Activated CD4-positive, alpha-beta T cell treated with anti-CD3 and anti-CD28 coated beads, Interleukin-2, amount 50 U/mL, for 48 hours (primary cell): ENCODE measurements around the gene METRNL.
A peak's percentile ranks its signal among the peaks of the same experiment; 100 is the strongest.

Experiments
- DNase-seq, 2 experiments: peaks; one replicate each; pipeline ENCODE4 v3.0.0-alpha.2; 2020

METRNL gene

GRCh38 chr17:83067718-83068261 lies 11.6 kb upstream of the METRNL start:
- no peak for DNase-seq

- DNase-seq = no peak
Observed at GRCh38 chr17:83068641-83069570, 10.5 kb upstream of the METRNL start.

DNA sequence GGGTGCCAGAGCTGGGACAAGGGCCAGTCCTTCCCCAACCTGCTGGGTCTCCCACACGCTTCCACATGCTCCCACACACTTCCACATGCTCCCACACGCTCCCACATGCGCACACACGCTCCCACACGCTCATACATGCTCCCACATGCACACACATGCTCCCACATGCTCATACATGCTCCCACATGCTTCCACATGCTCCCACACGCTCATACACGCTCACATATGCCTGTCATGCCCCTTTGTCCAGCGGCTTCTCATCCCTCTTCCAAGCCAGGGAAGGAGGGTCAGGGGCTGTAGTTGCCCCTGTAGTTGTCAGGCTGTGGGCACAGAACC lies 9.9 kb upstream of the METRNL start:
- no peak for DNase-seq

- DNase-seq = no peak
Observed at GRCh38 chr17:83069931-83070742, 9.3 kb upstream of the METRNL start.

DNA sequence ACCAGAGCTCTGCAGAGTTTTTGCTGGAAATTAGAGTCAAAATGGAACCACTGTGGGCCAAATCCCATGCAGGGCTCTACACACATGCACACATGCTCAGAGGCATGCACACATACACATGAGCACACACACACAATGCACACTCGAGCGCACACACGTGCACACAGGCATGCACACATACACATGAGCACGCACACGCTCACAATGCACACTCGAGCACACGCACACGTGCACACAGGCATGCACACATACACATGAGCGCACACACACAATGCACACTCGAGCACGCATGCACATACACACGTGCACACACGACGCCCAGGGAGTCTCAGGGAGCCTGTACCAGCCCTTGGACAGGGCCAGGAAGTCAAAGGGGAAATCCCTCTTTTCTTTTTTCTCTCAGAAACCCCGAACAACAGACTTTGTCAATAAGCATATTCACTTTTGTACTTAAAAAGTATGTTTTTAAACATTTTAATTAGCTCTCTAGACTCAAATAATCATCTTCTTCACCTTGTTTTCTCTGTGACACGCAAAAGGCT lies 8.5 kb upstream of the METRNL start:
- no peak for DNase-seq

DNA sequence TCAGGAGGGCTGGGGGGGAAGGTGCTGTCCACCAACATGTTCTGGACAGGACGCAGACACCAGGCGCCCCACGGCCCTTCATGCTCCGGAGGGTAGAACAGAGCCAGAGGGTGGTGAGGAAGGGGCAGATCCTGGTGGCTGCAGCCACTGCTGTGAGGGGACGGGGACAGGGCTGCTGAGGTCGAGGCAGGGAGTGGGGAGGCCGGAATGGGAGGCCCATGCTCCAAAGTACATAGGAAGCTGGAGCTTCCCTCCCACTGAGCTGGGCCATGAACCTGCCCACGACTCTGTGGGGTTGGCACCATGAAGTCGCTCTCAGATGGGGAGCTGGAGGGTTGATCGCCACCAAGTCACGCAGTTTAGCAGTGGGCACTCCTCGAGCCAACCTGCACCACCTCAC lies 8.0 kb upstream of the METRNL start:
- DNase-seq = no peak

GRCh38 chr17:83071966-83072562 lies 7.3 kb upstream of the METRNL start:
- no peak for DNase-seq

DNA sequence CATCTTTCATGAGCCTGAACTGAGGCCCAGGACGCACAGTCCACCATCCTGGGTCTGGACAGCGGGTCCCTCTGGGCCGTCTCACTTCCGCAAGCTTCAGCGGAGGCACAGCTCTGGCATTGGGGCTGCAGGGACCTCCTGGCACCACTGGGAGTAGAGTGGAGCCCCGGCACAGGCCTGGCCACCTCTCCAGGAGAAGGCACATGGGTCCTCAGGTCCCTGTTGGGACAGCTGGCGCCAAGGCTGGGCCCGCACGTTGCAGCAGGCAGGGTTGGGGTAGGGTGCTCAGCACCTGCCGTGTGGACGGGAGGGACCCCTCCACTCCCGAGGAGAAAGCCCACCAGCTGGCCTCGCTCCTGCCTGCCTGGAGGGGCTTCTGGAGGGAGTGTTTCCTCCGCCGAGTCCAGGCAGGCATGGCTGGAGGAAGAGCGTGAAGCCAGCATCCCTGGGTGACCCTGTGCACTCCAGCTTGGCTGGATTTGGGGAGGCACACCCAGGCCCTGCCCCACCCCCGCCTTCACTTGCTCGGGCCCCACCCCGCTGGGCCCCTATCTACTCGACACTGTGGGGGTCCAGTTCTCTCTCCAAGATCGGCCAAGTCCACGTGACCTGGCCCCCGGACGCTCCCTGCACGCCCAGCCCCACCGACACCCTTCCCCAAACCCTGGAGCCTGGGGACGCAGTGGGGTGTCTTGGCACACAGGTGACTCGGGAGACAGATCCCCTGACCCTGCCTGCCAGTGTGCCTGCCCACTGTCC lies 6.6 kb upstream of the METRNL start:
- DNase-seq = no peak

GRCh38 chr17:83073389-83074063 lies 5.9 kb upstream of the METRNL start:
- DNase-seq = no peak

GRCh38 chr17:83074486-83075223 lies 4.8 kb upstream of the METRNL start:
- DNase-seq = no peak

GRCh38 chr17:83075270-83075880 lies 4.0 kb upstream of the METRNL start:
- no peak for DNase-seq

DNA sequence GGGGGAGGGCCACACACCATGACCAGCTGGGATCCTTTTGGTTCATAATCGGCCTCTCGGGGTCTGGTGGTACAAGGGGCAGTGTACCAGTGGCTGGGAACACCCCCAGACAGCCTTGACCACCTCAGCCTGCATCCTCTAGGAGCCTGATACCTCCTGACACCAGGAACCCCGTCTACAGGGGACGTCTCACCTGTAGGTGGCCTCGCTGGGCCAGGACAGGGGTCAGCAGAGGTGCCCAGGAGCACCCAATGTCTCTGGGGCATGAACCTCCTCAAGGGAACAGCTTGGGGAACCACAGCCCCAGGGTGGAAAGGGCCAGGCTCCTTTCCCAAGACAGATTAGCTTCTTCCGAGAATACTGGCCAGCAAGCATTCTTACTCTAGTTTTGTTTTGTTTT lies 2.5 kb upstream of the METRNL start:
- DNase-seq = peak in 1 of 2 experiments; percentile 35

DNA sequence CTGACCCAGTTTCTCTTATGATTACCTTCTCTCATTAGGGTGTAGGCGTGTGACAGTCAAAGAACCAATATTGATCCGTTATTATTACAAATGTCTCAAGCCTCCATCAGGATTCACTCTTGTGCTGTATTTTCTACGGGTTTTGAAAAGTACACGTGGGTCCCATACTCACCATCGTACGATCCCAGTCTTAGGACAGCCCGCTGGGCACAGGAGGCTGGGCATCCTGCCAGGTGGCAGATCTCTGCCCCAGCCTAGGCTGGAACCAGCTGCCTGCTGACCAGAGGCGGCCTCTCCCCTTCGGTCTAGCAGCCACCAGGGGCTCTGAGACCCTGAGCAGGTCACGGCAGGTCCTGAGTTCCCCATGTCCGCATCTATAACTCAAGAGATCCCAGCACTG lies 2.0 kb upstream of the METRNL start:
- DNase-seq = no peak

DNA sequence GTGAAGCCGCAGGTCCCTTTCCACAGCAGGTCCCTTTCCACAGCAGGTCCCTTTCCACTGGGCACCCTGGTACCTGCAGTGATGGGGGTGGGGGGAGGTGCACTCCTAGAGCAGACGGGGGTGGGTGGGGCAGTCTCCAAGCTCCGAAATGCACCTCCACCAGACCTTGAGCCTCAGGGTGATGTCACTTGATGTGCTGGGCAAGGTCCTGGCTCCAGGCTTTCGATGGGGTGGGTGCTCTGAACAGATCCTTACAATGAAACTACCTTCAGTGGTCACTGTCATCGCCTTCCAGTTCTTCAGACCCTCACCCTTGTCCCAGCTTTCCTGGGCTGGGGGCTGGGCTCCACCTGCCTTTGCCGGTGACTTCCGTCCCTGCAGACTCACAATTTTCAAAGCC lies 1.5 kb upstream of the METRNL start:
- no peak for DNase-seq

DNA sequence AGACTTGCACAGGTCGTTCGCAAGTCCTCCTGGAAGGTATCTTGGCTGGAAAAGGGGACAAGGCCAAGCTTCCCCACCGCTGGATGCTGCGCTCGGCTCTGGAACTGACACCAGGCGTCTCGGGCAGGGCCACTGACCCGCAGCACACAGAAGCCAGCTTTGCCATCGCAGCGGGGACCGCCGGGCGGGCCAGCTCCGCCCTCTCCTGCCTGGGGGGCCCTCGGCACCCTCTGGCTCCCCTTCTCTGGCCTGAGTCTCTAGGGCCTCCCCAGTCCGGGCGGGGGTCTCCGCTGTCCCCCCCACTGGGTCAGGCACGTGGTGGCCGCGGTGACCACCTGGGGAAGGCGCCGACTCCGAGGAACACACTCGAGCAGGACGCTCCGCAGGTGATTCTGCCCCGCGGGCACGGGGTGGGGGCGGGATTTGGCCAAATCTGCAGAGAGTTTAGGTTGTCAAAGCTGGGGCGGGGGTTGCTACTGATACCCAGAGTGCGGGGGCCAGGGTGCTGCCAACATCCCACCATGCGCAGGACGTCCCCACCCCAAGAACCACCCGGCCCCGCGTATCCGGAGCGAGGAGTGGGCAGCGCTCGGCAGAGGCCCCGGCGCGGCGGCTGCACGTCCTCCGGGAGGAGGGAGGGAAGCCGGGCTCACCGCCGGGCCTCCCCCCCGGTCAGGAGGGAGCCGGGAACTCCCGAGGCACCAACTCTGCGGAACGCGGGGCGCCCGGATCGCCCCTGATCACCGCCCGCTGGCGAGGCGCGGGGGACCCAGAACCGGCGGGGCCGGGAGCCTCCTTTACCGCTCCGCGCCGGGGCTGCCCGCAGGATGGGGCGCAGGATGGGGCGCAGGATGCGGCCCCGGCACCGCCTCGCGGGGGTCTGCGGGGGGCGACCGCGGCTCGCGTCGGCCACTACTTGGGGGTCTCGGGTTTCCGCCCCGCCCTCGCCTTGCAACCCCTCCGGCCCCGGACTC lies 744 bp upstream of the METRNL start:
- DNase-seq = peak in 1 of 2 experiments; percentile 27

DNA sequence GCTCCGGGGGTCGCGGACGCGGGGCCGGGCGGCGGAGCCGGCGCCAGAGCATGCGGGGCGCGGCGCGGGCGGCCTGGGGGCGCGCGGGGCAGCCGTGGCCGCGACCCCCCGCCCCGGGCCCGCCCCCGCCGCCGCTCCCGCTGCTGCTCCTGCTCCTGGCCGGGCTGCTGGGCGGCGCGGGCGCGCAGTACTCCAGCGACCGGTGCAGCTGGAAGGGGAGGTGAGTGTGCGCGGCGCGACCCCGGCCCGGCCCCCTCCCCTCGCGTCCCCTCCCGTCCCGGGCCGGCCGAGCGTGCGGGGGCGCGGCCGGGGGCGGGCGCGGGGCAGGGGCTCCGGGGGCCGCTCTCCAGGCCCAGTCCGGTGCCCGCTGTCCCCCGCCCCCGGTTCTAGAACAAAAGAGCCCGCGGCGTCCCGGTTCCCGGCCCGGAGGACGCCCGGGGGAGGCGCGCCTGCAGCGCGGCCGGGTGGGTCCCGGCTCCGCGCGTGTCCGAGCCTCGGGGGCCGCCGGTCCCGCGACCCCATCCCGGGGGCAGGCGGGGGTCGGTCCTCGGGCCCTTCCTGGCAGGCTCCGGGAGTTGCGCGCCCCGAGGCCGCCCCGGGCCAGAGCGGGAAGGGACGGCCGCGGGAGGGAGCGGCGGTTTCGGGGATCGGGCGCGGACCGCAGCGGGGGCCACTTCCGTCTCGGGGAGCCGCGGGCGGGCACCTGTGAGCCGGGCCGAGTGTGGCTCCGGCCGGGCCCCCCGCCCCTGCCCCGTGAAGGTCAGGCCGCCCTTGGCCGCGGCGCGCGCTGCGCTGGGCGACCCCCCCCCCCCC lies 563 bp downstream of the METRNL start:
- no peak for DNase-seq

GRCh38 chr17:83080579-83080857 lies 1.1 kb downstream of the METRNL start:
- no peak for DNase-seq

DNA sequence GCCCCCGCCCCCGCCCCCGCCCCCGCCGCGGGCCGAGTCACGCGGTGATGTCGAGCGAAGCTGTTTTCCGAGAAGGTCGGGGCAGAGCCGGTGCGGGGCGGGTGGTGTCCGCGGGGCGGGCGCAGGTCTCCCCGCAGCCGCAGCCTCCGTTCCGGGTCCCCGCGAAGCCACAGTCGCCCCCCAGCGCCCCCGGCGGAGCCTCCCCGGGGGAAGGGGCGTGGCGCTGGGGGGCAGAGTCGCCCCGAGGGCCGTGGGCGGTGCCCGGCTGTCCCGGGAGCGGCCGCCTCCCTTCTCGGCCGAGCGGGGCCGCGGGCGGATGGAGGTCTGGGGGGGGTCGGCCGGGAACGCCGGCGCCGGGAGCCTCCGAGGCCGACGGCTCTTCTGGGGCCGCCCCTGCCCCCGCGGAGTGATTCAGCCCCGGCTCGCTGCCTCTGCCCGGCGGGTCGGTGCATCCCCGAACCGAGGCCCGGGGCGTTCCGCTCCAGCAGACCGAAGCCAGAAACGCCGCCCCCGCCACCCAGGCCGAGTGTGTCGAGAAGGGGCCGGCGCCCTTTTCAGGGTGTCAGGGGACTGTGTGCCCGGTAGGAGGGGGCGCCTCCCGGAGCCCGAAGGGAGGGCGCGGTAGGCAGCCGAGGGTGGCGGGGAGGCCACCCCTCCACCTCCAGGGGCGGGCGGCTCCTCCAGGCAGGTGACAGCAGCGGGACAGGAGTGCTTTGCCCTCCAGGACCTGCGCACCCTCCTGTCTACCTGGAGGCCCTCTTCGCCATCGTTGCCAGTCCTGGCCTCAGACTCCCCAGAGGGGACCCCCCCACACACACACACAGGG lies 1.7 kb downstream of the METRNL start:
- DNase-seq = peak; percentile 46 to 49
